Vagina (tissue), 2 donors: ENCODE results near the gene ERC2.

ENCODE experiments used
- POLR2A ChIP-seq, 2 donors: fragments of 450-650 bp; IDR thresholded peaks; one replicate each; pipeline ENCODE4 v1.6.1; 2017; ENCODE audit warnings: antibody characterized with exemption in 2 of 2, mild to moderate bottlenecking in 2 of 2, moderate library complexity in 2 of 2
- POLR2AphosphoS5 ChIP-seq, 2 donors: sonication (generic); formaldehyde crosslinking; IDR thresholded peaks; one replicate each; pipeline ENCODE4 v1.9.0; 2017; ENCODE audit warnings: antibody characterized with exemption in 2 of 2, mild to moderate bottlenecking in 2 of 2, low read depth in 1 of 2; ENCODE audit not compliant: insufficient read depth in 1 of 2
- TF ChIP-seq, protein P1 (sequence below), 3 experiments: fragments of 450-650 bp in 2 of 3; fragments of 200-600 bp in 1 of 3; sonication (generic) in 1 of 3; IDR thresholded peaks; one replicate each; pipeline ENCODE4 v1.5.1; 2017 to 2019; ENCODE audit warnings: antibody characterized with exemption in 3 of 3, mild to moderate bottlenecking in 2 of 3, moderate library complexity in 2 of 3

DNA sequence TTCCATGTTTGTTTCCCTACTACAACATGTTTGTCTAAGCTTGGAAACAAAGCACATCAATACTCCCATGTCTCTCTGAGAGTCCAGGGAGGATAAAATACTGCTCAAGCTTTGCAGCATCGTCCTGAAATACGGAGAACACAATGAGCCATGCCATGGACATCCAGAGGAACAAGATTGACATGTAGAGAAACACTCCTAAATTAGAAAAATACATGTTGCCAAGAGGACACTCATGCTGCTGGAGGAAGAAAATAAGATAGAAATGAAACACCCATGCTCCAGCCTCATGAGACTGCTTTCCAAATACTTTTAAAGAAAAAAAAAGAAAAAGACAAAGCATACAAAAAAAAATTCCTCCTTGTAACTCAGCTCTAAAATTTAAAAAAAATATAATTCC is 387.0 kb downstream of the ERC2 start:
- TF ChIP-seq, protein P1, sequence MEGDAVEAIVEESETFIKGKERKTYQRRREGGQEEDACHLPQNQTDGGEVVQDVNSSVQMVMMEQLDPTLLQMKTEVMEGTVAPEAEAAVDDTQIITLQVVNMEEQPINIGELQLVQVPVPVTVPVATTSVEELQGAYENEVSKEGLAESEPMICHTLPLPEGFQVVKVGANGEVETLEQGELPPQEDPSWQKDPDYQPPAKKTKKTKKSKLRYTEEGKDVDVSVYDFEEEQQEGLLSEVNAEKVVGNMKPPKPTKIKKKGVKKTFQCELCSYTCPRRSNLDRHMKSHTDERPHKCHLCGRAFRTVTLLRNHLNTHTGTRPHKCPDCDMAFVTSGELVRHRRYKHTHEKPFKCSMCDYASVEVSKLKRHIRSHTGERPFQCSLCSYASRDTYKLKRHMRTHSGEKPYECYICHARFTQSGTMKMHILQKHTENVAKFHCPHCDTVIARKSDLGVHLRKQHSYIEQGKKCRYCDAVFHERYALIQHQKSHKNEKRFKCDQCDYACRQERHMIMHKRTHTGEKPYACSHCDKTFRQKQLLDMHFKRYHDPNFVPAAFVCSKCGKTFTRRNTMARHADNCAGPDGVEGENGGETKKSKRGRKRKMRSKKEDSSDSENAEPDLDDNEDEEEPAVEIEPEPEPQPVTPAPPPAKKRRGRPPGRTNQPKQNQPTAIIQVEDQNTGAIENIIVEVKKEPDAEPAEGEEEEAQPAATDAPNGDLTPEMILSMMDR (IDR thresholded peaks at IDR 0.05): no peak
- TF ChIP-seq POLR2A (IDR thresholded peaks at IDR 0.05): no peak
- no peak for TF ChIP-seq POLR2AphosphoS5 (IDR thresholded peaks at IDR 0.05; ENCODE audit: insufficient read depth in 1 of 2, low read depth in 1 of 2)
